ENCODE measurements around the gene GLRX5. TPM values are rescaled to one million over a fixed set of nuclear protein-coding genes. Genes with fewer than 3 reads are reported as not detected.

GLRX5 gene
- total RNA-seq, 2 donors from 2014 or later, result 59.7 to 78.1 TPM

- intact Hi-C loops (cut with DNase I), result no loop called here
- DNase-seq (no peak), ATAC-seq (no peak)
Observed at GRCh38 chr14:95543021-95543420, 8.2 kb downstream of the GLRX5 start.

- DNase-seq (no peak), ATAC-seq (peak in 1 of 2 donors; percentile 47)
- intact Hi-C loops (cut with DNase I), result no loop called here
Observed at GRCh38 chr14:95544588-95544987, 9.7 kb downstream of the GLRX5 start.

DNA sequence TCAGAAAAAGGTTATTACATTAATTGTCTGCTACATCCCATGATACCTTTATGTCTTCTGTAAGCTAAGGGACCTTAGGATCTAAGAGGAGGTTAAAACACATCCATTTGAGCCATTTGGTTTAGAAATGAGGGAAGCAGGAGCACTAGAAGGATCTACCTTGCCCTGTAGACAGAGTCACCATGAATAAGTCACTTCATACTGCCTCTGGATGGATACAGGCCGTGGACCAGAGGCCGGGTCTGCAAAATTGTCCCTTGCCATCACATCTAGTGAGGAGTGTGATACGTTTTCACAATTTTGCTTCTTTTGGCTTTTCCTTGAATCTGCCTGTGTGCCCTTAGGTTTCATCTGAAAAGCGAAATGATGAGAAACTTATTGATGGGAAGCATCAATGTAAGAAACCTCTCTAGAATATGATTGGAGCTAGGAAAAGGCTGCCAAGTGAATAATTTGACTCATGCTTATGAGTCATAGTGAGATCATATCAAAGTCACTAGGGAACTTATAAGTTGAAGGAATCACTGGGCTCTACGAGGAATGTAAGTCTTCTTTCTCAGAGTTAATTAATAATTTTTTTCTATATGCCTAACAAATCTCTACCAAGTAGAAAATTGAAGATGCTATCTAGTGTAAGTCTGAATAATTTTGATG, 10.8 kb downstream of the GLRX5 start:
- ATAC-seq (peak in 1 of 2 donors; percentile 73), DNase-seq (no peak)
- intact Hi-C loops (cut with DNase I), result no loop called here

GRCh38 chr14:95547272-95547625, 12.4 kb downstream of the GLRX5 start:
- intact Hi-C loops (cut with DNase I), result no loop called here
- no peak for DNase-seq
- ATAC-seq, result no peak

DNA sequence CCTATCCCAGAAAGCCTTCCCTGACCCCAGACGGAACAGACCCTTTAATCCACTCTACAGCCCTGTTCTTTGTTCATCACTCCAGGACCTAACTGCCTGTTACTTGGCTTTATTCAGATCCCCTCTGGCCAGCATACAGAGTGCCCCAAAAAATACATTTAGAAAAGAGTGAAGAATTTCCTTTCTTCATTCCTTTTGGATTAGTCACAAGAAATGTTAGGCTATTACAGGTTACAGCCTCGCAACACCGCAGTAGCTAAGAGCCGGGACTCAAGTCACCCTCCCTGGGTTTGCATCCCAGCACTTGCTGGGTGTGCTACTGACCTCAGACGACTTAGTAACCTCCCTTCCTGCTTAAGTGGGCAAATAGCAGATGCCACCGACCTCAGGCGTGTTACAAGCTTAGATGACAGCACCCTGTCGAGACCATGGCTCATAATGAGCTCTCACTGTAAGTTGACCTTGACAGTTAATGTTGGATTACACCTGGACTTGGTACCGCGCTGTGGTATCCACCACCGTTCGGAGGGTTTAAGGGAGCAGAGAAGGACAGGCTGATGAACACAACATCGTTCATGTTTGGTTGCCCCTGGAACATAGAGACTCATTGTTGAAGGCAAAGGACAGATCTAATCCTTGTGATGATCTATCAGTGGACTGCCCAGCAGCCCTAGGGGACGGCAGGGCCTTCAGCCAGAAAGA, 12.9 kb downstream of the GLRX5 start:
- peak in 1 of 2 donors; percentile 10 for ATAC-seq
- intact Hi-C loops (cut with DNase I), result no loop called here
- no peak for DNase-seq

DNA sequence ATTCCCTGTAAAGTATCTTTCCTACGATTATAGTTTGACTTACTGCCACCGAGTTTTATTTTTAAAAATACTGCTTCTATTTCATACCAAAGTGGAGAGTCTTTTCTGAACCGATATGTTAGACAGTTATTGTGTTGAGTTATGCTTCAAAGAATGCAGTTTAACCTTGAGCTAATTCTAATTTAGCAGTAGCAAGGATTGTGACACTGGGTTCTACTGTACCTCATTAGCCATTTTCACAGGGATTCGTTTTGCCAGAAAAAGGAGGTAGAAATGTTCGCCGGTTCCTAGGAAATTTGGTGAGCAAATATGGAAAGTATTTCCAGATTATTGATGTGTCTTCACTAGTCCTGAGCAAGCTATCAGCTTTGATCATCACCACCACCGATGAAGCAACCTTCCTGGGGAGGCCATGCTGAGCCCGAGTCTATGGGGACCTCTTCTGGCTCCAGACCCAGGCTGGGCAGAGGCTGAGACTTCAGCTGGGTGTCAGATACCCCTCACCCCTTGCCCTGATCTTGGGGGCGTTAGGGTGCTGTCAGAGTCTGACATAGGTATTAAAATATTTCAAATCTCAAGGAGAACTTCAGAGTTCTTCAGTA, 13.6 kb downstream of the GLRX5 start:
- DNase-seq, result no peak
- intact Hi-C loops (cut with DNase I), result no loop called here

DNA sequence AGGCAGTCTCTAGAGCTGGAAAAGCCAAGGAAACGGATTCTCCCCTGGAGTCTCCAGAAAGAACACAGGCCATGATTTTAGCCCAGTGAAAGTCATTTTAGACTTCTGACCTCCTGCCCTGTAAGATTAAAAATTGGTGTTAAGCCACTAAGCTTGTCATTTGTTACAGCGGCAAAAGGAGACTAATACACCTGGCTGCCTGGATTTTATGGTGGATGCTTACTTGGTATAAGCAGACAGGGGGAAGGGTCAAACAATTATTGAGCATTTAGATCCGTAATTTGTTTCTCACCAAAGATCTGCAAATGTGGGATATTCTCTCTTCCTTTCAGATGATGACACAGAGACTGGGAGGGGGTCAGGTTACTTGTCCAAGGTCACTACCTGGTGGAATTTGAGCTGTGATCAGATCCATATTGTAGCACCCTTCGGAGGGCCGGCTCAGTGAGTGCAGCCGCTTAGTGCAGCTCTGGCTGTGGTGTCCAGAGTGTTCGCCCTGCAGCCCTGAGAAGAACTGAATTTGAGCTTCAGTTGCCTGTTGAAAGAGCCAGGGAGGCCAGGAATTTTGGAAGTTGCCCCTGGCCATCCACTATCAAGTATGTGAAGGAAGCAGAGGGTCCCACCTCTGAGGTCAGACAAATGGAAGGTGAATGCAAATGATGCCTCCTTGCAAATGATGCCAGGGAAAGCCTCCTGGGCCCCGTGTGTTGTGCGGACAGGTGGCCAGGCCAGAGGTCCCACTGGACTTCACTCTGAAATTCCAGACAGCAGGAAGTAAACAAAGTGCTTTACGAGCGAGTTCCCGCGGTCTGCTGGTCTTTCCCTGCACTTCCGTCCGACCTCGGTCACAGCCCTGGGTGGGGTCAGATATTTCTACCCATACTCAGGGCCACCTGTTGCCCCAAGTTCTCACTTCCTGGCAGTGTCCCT, 15.1 kb downstream of the GLRX5 start:
- intact Hi-C loops (cut with DNase I), result no loop called here
- DNase-seq (no peak), ATAC-seq (no peak)

More for the DNA sequence above, 13.6 kb downstream of the GLRX5 start:
- ATAC-seq, result no peak

- DNase-seq (no peak), ATAC-seq (no peak)
- intact Hi-C loops (cut with DNase I), result no loop called here
Observed at GRCh38 chr14:95551435-95551834, 16.6 kb downstream of the GLRX5 start.

- intact Hi-C loops (cut with DNase I), result no loop called here
Observed at GRCh38 chr14:95553141-95553540, 18.3 kb downstream of the GLRX5 start.

GRCh38 chr14:95555053-95555452, 20.2 kb downstream of the GLRX5 start:
- ATAC-seq (peak; percentile 77 to 82), DNase-seq (no peak)
- intact Hi-C loops (cut with DNase I), result no loop called here

More at GRCh38 chr14:95553141-95553540, 18.3 kb downstream of the GLRX5 start:
- ATAC-seq (no peak), DNase-seq (no peak)

DNA sequence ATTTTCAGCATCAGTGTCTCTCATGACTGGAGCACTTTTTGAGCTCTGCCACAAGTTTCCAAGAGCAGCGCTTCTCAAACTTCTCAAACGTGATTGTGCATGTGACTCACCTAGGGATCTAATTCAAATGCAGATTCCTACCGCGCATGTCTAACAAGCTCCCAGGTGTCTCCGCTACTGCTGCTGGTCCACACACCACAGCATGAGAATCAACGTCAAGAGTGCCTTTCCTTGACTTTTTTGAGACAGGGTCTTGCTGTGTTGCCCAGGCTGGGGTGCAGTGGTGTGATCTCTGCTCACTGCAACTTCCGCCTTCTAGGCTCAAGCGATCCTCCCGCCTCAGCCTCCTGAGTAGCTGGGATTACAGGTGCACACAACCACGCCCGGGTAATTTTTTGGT, 22.4 kb downstream of the GLRX5 start:
- DNase-seq (no peak), ATAC-seq (no peak)
- intact Hi-C loops (cut with DNase I), result no loop called here

GRCh38 chr14:95557832-95558231, 23.0 kb downstream of the GLRX5 start:
- ATAC-seq (no peak), DNase-seq (no peak)
- intact Hi-C loops (cut with DNase I), result no loop called here

GRCh38 chr14:95559203-95559602, 24.4 kb downstream of the GLRX5 start:
- intact Hi-C loops (cut with DNase I), result no loop called here
- ATAC-seq (no peak), DNase-seq (no peak)

DNA sequence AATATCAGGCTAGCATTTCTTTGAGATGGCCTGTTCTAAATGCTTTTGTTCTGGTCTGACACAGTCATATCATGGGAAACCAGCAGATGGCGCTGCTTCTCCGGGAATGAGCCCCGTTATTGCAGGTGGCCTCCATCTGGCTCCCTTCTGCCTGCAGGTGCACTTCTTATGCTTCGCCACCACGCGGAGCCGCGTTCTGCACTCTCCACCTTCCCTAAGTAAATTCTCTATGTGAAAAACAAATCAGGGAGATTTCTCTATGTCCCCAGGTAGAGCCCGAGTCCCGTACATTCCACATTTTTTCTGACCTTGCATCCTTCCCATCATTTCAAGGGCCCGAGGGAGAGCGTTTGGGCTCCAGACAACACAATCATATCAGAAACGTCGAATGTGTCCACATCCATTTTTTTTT, 26.2 kb downstream of the GLRX5 start:
- intact Hi-C loops (cut with DNase I), result loop anchor here (2.0 to 10.0 kb wide), 4 partner anchors 211 to 714 kb away; no protein-coding TSS in a partner anchor
- DNase-seq, result peak; percentile 82
- ATAC-seq, result peak; percentile 83 to 88

DNA sequence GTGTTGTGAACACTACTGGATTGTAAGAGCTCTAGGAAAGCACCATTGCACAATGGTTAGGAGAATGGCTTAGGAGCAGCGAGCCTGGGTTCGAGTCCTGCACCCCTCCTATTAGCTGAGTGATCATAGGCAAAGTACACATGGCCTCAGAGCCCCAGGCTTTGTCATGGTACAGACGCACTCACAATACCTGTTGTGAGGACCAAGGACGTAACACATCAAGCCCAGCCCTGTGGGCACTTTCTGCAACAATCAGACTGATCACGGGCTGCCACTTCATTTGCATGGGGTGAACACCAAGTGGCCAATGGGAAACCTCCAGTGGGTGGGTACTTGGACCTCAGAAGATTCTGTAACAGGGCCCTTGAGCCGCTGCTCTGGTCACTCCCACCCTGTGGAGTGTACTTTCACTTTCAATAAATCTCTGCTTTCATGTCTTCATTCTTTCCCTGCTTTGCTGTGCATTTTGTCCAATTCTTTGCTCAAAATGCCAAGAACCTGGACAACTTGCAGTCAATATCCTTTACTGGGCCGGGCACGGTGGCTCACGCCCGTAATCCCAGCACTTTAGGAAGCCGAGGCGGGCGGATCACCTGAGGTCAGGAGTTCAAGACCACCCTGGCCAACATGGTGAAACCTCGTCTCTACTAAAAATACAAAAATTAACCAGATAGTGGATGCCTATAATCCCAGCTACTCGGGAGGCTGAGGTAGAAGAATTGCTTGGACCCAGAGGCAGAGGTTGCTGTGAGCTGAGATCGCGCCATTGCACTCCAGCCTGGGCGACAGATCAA, 28.2 kb downstream of the GLRX5 start:
- DNase-seq, result no peak

GRCh38 chr14:95564060-95564459, 29.2 kb downstream of the GLRX5 start:
- ATAC-seq, result peak in 1 of 2 donors; percentile 67
- intact Hi-C loops (cut with DNase I), result loop anchor here (5.0 to 10.0 kb wide), 3 partner anchors 208 to 711 kb away; no protein-coding TSS in a partner anchor
- DNase-seq, result peak; percentile 31

More for the DNA sequence above, 28.2 kb downstream of the GLRX5 start:
- intact Hi-C loops (cut with DNase I), result loop anchor here (5.0 to 10.0 kb wide), 3 partner anchors 209 to 712 kb away; no protein-coding TSS in a partner anchor
- ATAC-seq, result peak in 1 of 2 donors; percentile 37

DNA sequence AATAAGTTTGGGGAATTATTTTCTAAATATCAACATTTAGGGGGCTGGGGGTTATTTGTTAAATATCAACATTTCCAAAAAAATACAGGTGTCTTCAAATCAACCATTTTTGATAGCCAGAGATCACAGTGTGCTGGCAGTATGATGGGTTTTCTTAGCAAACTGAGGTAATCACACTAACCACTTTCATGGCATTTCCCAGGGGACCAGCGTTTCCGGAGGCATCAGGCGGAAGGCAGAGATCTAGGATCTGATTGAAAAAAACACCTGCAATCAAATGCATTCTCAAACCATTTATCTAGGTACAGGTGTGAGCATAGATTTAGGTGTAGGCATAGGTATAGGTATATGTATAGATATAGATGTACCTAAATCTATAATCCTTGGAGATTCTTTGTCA, 34.6 kb downstream of the GLRX5 start:
- DNase-seq, result no peak
- no peak for ATAC-seq
- intact Hi-C loops (cut with DNase I), result loop anchor here in 1 of 2 donors (10.0 kb wide), 1 partner anchor 705 kb away; no protein-coding TSS in a partner anchor

GRCh38 chr14:95573313-95573712, 38.5 kb downstream of the GLRX5 start:
- ATAC-seq, result no peak
- intact Hi-C loops (cut with DNase I), result no loop called here
- no peak for DNase-seq

Measured in left cardiac atrium (tissue), 4 donors.